GM19372 (cell line): ENCODE measurements around the gene GALNT17.

Experiments
- ATAC-seq: cut with Tn5 transposase; IDR thresholded peaks from one replicate; pipeline ENCODE4 v1.9.1; 2021; ENCODE audit warnings: mild to moderate bottlenecking, low read depth, moderate library complexity; ENCODE audit not compliant: unreplicated experiment

The GALNT17 gene

DNA sequence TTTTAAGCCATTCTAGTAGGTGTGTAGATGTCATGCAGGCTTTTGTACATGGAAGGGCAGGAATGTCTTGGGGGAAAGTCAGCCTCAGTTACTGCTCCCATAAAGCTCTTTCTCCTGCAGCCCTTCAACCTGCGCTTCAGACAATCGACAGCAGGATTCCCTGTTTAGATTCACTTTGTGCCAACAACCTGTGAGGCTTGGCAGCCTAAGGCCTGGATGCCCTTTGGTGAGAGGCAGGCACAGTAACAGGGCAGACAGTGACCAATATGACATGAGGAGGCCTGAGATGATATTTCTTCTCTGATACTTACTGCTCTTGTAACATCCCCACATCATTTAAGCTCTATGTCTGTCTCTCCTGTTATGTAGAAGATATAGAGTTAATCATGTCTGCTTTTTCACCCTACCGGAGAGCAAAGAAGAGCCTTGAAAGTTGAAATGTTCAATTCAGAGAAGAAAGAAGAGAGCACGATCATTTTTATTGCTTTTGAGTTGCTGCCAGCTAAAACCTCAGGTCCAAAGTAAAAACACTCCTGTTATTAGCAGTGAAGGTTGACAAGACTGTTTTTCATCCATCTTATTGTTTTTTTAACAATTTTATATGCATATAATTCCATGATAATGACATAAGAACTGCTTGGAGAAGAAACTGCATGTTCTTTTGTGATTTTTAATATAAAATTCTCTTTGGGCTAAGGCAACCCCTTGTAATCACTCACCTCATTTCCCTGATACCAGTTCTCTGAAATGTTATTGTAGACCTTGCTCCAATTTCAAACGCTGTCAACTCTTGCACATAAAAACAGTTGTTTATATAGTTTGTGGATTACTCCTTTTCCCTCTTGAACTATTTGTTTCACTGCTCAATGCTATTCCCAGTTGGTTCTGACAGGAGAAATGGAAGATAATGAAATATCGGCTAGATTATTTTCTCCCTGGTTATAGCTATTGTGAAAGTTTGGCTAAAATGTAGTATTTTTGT is 140.9 kb downstream of the GALNT17 start:
- ATAC-seq: no peak

DNA sequence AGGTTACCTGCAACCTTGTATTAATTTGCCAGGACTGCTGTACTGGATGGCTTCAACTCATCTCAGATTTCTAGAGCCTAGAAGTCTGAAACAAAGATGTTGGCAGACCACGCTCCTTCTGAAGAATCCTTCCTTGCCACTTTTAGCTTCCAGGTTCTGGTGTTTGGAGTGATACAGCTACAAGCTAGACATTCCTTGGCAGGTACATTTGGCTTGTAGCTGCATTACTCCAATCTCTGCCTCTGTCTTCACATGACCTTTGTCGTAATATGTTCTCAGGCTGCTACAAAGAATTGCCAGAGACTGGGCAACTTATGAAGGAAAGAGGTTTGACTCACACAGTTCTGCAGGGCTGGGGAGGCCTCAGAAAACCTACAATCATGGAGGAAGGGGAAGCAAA is 146.3 kb downstream of the GALNT17 start:
- no peak for ATAC-seq

DNA sequence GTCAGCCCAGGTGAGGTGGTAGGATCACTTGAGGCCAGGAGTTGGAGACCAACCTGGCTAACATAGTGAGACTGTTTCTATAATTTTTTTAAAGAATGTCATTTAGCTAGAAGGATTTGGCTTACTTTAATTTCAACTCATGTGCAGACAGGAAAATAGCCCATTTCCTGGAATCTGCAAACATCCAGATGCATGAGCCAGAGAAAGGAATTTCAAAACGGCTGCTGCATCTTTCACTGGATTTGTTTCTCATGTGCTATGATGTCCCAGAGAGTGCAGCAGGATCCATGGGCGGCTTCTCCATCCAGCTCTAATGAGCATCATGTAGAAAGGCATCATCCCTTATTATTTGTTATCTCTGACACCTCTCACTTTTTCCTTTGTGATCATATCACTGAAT is 149.3 kb downstream of the GALNT17 start:
- no peak for ATAC-seq

DNA sequence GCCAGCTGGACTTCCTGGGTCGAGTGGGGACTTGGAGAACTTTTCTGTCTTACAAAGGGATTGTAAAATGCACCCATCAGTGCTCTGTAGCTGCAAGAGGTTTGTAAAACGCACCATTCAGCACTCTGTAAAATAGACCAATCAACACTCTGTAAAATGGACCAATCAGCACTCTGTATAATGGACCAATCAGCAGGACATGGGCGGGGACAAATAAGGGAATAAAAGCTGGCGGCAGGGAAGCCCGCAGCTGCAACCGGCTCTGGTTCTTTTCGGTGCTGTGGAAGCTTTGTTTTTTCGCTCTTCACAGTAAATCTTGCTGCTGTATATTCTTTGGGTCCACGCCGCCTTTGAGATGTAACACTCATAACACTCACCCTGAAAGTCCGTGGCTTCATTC is 151.9 kb downstream of the GALNT17 start:
- ATAC-seq: no peak

DNA sequence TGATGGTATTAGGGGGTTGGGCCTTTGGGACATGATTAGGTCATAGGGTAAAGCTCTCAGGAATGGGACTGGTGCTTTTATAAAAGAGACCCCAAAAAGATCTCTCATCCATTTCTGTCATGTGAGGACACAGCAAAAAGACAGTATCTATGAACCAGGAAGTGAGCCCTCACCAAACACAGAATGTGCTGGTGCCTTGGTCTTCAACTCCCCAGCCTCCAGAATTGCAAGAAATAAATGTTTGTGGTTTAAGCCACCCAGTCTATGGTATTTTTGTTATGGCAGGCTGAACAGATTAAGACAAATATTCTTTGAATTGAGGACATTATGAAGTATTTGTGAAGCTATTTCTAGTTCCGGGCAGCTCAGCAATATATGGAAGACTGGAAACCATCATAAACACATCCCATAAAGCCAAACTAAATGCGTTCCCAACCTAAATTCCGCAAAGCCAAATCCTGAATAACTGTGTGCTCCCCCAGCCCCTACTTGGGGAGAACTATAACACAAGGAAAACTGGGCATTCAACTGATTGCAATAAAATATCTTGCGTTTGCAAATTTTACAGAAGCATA is 153.7 kb downstream of the GALNT17 start:
- ATAC-seq: no peak

DNA sequence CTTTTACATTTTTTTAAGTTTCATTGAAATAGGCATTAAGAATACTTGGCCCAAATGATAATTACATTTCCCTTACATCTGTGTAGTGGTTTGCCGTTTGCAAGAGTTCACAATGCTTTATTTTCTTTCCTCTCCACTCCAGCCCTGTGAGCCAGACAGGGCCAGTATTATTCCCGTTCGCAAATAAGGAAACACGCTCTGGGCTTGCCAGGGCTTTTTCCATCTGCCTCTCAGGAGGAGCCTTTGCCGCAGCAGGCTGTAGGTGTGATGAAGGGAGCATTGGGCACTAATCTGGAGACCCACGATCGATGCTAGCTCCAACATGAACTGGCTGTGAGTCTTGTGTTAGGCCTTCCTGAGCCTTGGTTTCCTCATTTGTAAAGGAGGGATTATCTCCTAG is 154.4 kb downstream of the GALNT17 start:
- no peak for ATAC-seq

DNA sequence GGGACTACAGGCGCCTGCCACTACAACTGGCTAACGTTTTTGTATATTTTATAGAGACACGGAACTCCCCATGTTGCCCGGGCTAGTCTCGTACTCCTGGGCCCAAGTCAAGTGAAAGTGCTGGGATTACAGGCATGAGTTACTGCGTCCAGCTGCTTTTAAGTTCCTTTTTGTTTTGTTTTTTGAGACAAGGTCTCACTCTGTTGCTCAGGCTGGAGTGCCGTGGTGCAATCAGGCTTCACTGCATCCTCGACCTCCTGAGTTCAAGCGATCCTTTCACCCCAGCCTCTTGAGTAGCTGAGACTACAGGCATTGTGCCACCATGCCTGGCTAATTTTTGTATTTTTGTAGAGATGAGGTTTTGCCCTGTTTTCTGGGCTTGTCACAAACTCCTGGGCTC is 155.0 kb downstream of the GALNT17 start:
- ATAC-seq: no peak

DNA sequence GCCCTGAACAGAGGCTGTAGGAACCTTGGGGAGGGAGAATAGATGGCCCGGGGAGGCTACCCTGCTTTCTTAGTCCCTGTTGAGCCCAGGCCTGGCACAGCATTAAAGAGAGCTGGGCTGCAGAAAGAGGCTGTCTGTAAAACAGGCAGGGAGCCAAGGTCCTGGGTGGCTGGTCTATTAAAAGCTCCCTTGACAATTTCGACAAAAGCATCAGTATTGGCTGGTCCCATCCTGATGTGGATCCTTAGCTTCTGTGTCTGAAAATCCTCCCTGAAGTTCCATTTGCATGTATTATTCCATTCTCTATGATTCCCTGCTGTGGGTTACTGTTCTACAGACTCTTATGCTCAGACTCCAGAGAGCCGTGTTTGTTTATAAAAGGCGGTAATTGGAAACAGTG is 158.5 kb downstream of the GALNT17 start:
- no peak for ATAC-seq

DNA sequence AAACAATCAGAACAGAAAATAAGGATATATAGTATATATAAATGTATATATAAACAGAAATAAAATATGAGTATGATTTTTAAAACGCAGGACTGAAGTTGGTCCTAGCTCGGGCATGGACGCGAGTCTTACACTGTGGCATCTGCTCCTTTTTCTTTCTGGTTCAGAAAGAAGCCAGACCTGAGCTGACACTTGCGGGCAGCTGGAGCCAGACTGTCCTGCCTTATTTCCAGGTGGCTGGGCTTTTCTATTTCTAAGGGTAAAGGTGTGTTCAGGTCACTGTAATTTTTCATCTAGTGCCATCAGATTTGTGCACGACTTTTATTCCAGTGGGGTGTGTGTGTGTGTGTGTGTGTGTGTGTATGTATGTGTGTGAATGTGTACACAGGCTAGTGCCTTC is 166.4 kb downstream of the GALNT17 start:
- ATAC-seq: no peak

DNA sequence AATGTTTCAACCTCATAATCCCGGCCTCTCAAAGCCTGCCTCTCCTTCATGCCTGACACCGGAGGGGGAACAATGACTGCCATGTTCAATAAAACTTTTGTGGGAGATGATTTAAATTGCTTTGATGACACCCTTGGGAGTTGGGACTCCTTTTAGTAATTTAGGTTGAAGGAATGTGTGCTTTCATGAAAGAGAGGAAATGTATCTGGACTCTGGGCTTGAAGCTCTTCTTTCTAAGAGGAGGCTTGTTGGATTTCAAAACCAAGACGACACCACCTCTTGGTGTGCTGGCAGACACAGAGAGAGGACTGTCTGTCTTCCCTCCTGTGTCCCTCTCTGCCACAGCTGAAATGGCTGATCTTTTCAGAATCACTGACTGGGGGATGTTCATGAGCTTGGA is 168.1 kb downstream of the GALNT17 start:
- ATAC-seq: no peak

DNA sequence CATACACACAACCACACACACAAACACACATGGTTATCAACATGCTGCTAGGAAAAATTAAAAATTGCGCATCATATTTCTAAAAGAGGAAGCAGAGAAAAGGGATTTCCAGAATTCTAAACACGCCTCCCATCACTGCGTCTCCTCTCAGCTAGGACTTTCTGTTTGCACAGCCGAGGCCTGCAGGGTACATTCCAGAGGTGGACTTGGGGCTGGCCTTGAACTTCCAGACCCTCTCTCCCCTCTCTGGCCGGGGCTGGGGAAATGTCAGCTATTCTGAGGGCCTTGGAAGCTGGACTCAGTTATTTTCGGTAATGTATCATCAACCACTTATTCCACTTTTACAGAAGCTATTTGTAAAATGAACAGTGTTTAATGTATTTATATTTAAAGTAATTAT is 168.7 kb downstream of the GALNT17 start:
- ATAC-seq: no peak

DNA sequence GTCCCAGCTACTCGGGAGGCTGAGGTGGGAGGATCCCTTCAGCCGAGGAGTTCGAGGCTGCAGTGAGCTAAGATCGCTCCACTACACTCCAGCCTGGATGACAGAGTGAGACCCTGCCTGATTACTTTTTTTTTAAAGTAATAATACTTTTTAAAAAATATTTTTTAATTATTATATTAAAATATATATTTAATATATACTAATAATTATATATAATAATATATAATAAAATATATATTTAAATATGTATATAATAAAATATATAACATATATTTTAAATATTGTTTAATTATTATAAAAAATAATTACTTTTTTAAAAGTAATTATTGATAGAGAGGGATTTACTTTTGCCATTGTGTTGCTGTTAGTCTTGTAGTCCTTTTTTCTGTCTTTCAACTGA is 169.2 kb downstream of the GALNT17 start:
- ATAC-seq: no peak

DNA sequence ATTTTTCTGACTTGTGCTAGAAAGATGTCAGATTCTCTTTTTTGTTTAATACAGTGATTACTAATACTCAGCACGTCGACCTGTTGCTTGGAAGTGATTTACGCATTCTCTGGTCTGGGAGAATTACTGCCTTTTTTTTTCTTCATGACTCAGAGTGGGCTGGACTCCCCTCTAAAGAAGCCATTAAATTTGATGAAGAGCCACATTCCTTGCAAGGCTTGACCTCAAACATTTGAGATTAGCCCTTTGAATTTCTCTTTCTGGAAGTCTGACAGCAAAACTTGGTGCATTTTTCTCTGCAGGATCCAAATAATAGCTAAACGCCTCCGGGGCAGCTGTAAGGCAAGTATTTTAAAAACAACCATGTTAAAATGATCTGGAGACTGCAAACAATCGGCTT is 171.6 kb downstream of the GALNT17 start:
- ATAC-seq: no peak

DNA sequence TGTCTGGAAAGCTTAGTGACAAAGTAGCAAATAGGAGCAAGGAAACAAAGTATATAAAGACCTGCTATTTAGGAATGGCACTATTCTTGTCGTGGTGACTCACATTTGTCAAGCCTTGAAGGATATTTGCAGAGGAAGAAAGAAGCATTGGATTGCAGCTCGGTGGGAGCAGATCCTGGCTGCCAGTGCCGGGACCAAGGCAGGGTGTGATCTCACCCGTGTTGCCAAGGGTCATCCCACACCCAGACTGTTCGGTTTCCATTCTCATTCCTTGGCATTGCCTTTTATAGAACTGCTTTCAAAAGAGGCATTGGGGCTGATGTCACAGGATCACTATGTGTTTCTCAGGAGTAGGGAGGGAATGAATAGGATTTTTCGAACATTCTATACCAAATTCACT is 176.2 kb downstream of the GALNT17 start:
- ATAC-seq: no peak

DNA sequence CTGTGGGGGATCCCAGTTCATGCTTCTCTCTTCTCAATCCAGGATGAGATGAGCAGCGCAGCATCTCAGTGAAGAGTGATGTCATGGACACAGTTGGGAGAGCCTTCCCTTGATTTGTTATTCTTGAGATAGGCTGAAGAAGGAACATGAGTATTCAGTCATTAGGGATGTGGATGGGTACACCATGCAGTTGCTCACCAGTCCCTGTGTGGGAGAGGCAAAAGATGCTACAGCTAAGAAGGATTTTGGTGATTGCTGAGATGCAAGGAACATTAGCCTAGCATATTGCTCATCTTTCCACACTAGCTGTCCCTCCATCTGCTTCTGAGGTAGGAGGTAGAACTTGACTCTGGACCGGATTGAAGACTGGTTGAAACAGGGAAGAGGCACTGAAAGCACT is 179.6 kb downstream of the GALNT17 start:
- no peak for ATAC-seq

DNA sequence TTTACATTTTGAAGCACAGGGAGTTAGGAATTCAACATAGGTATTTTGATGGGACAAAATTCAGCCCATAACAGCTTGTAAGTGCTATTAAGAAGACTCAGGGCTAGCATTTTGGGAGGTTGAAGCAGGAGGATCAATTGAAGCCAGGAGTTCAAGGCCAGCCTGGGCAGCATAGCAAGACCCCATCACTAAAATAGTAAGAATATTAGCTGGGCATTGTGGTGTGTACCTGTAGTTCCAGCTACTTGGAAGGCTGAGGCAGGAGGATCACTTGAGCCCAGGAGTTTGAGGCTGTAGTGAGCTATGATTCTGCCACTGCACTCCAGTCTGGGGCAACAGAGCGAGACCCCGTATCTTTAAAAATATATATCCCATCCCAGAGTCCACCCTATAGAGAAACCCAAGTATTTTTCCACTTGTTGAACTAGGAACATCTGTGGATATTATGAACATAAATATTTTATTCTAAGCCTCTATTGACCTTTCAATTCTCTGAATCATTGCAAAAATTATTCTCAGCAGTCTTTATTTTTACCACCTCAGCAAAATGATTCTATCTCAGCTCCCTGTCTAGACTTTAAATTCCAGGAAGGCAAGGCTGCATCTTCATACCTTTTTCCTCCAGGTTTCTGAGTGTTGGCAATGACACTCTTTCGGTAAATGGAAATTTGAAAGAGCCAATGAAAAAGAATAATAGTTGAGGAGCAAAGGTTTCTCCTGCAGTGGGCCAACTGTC is 181.0 kb downstream of the GALNT17 start:
- no peak for ATAC-seq

DNA sequence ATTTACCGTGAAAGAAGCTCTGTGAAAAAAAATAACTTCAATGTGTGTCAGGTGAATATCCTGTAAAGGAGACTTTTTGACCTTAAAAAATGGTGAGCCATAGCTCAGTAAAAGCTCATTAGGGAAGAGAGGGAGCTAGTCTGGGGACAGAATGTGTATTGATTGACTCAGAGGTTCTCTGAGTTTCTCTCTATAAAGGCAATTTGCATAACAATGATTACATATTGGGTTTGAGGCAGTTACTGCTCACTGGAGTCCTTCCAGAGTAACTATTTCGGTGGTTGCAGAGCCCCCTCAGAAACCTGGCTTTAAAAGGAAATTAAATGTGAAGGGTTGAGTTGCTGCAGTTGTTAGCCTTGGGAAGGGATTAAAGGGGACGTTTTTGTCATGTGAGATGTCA is 181.6 kb downstream of the GALNT17 start:
- no peak for ATAC-seq

DNA sequence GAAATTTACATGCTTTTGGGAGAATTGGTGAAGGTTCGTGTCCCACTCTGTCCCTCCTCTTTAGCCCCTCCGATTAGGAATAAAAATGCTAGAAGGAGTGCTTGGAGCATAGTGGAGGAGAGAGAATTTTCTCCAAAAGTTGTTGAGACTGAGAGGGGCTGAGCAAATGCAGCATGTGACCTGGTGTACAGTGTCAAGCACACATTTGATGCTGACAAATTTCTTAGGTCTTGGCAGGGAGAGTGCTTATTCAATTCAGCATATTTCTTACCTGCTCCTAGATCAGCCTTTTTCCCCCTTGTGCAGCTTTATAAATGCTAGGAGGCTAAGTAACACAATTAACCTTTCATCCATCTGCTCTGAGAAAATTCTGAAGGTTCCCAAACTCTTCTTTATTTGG is 189.0 kb downstream of the GALNT17 start:
- ATAC-seq: no peak

DNA sequence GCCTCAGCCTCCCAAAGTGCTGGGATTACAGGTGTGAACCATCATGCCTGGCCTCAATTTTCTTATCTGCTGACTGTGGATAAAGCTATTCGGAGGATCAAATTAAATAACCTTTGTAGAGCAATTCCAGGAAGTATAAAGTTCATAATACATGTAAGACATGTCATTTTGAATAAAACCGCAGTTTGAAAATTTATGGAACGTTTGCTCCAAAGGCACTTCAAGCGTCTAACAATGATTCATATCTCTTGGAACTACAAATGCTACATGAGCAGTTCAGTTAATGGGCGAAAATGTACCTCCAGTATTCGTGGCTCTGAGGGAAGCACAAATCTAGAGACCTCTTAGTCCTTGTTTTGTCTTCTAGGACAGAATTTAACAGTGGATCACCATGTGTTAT is 190.3 kb downstream of the GALNT17 start:
- no peak for ATAC-seq

DNA sequence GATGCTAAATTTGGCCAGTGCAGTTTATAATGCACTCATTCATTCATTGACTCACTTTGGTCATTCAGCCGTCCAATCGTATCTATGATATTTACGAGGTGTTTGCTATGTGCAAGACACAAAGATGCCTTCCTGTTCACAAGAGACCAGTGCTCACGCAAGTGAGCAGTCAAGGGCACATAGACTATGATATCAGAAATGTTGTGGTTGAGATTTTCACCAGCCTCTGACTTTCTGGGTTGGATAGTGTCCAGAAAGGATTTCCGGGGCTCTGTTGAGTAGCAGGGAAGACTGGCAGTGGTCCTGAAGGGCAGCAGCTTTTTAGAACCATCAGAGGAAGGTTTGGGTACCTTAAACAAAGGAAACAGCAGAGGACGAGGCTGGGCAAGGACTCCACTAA is 191.8 kb downstream of the GALNT17 start:
- no peak for ATAC-seq

DNA sequence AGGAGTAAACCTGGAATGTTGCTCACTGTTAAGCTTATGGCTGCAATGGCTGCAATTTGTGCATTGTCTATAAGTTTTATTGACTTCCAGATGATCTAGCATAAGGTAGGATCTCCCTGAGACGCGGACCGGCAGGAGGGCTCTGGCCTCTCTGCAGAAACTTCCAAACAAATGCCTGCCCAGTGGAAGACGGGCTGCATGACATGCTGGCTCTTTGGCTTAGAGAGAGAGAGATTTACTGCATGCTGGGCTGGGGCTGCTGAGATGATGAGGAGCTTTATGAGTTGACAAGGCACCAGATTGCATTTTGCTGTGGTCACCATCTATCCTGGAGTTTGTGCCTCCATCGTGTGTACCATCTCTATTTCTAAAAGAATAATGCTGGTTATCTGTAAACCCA is 193.2 kb downstream of the GALNT17 start:
- ATAC-seq: no peak
